SK-N-MC (cell line): ENCODE results near the gene ARID1B.

ENCODE experiments used
- EZH2 ChIP-seq: fragments of 200-600 bp; sonication (generic); IDR thresholded peaks from one replicate; pipeline ENCODE4 v1.6.1; 2017; ENCODE audit warnings: antibody characterized with exemption
- POLR2AphosphoS5 ChIP-seq: IDR thresholded peaks from 2 replicates; pipeline ENCODE4 v1.6.1; 2012; ENCODE audit warnings: mild to moderate bottlenecking, low read depth, low read length, borderline replicate concordance

GRCh38 chr6:156748504-156748903 lies 28.7 kb upstream of the ARID1B start:
- TF ChIP-seq POLR2AphosphoS5 (no peak), EZH2 (no peak)
